Suprapubic skin (tissue), 4 donors: Measurements from ENCODE around the gene CNOT9. TPM values are rescaled to one million over a fixed set of nuclear protein-coding genes. Genes with fewer than 3 reads are reported as not detected.

ENCODE experiments used
- DNase-seq, 2 donors: peaks; one replicate each; pipeline ENCODE4 v3.0.0-alpha.2; 2019; ENCODE audit warnings: low spot score in 2 of 2
- H3K27ac ChIP-seq: fragments of 200-600 bp; sonication (generic); one replicate; pipeline ENCODE4 v1.5.1; 2019
- H3K27me3 ChIP-seq: fragments of 200-600 bp; sonication (generic); one replicate; pipeline ENCODE4 v1.5.1; 2019
- H3K36me3 ChIP-seq: fragments of 200-600 bp; sonication (generic); one replicate; pipeline ENCODE4 v1.5.1; 2019
- H3K4me1 ChIP-seq: fragments of 200-600 bp; sonication (generic); one replicate; pipeline ENCODE4 v1.5.1; 2019
- H3K4me3 ChIP-seq: fragments of 200-600 bp; sonication (generic); one replicate; pipeline ENCODE4 v1.5.1; 2019; ENCODE audit warnings: mild to moderate bottlenecking
- H3K9me3 ChIP-seq: fragments of 200-600 bp; sonication (generic); one replicate; pipeline ENCODE4 v1.5.1; 2019
- EP300 ChIP-seq: sonication (generic); formaldehyde crosslinking; IDR thresholded peaks from one replicate; pipeline ENCODE4 v1.6.1; 2017; ENCODE audit warnings: antibody characterized with exemption
- POLR2A ChIP-seq, 2 donors: fragments of 450-650 bp; IDR thresholded peaks; one replicate each; pipeline ENCODE4 v1.6.1; 2017; ENCODE audit warnings: antibody characterized with exemption in 2 of 2, mild to moderate bottlenecking in 2 of 2, moderate library complexity in 2 of 2
- POLR2AphosphoS5 ChIP-seq, 3 donors: sonication (generic); formaldehyde crosslinking; IDR thresholded peaks; one replicate each; pipeline ENCODE4 v1.6.1; 2017; ENCODE audit warnings: antibody characterized with exemption in 3 of 3
- WGBS: methylation state at CpG from one replicate; pipeline ENCODE4 v1.1.5; 2018; 5-methylcytosine and 5-hydroxymethylcytosine counted together
- total RNA-seq, 4 donors: library from RNA; depleted of rRNA; stranded (reverse); fragments of >200 nt; gene quantifications; one replicate each; pipeline ENCODE4 v1.1.0, GENCODE V29; 2016
- TF ChIP-seq, protein P1 (sequence below), 2 donors: fragments of 200-600 bp in 1 of 2; fragments of 450-650 bp in 1 of 2; sonication (generic) in 1 of 2; IDR thresholded peaks; one replicate each; pipeline ENCODE4 v1.5.1; 2016 to 2019; ENCODE audit warnings: antibody characterized with exemption in 2 of 2, mild to moderate bottlenecking in 1 of 2, moderate library complexity in 1 of 2

Gene CNOT9
- total RNA-seq, 4 donors from 2014 or later: 41.9 to 77.6 (median 46.7) TPM

GRCh38 chr2:218555527-218555926, 13.1 kb upstream of the CNOT9 start:
- Histone ChIP-seq H3K27me3 (no peaks in the 10 kb centered on the region), H3K9me3 (no peaks in the 10 kb centered on the region), H3K27ac (no peak overlapping the region), H3K4me1 (no peaks in the 10 kb centered on the region), H3K36me3 (peaks cover 67% of the 10 kb centered on the region), H3K4me3 (no peak overlapping the region)
- TF ChIP-seq EP300: no peak
- TF ChIP-seq POLR2A (IDR thresholded peaks at IDR 0.05): no peak
- no peak for TF ChIP-seq POLR2AphosphoS5 (IDR thresholded peaks at IDR 0.05)
- TF ChIP-seq, protein P1, sequence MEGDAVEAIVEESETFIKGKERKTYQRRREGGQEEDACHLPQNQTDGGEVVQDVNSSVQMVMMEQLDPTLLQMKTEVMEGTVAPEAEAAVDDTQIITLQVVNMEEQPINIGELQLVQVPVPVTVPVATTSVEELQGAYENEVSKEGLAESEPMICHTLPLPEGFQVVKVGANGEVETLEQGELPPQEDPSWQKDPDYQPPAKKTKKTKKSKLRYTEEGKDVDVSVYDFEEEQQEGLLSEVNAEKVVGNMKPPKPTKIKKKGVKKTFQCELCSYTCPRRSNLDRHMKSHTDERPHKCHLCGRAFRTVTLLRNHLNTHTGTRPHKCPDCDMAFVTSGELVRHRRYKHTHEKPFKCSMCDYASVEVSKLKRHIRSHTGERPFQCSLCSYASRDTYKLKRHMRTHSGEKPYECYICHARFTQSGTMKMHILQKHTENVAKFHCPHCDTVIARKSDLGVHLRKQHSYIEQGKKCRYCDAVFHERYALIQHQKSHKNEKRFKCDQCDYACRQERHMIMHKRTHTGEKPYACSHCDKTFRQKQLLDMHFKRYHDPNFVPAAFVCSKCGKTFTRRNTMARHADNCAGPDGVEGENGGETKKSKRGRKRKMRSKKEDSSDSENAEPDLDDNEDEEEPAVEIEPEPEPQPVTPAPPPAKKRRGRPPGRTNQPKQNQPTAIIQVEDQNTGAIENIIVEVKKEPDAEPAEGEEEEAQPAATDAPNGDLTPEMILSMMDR (IDR thresholded peaks at IDR 0.05): no peak
- DNase-seq: no peak
- 89% methylated on average over 4 of the region's 4 CpGs for WGBS

GRCh38 chr2:218557941-218558340, 10.7 kb upstream of the CNOT9 start:
- 62% methylated on average over 2 of the region's 2 CpGs for WGBS
- H3K4me3 ChIP-seq: no peak overlapping the region
- H3K9me3 ChIP-seq: no peaks in the 10 kb centered on the region
- no peak for DNase-seq
- no peaks in the 10 kb centered on the region for H3K4me1 ChIP-seq
- no peaks in the 10 kb centered on the region for H3K27me3 ChIP-seq
- H3K36me3 ChIP-seq: peaks cover 55% of the 10 kb centered on the region
- TF ChIP-seq EP300: no peak
- TF ChIP-seq, protein P1 (IDR thresholded peaks at IDR 0.05): no peak
- TF ChIP-seq POLR2AphosphoS5 (IDR thresholded peaks at IDR 0.05): no peak
- TF ChIP-seq POLR2A (IDR thresholded peaks at IDR 0.05): no peak
- H3K27ac ChIP-seq: no peak overlapping the region

GRCh38 chr2:218558986-218559385, 9.7 kb upstream of the CNOT9 start:
- H3K4me1 ChIP-seq: no peaks in the 10 kb centered on the region
- DNase-seq: no peak
- peaks cover 46% of the 10 kb centered on the region for H3K36me3 ChIP-seq
- no peaks in the 10 kb centered on the region for H3K9me3 ChIP-seq
- 93% methylated on average over 3 of the region's 3 CpGs for WGBS
- TF ChIP-seq POLR2A (IDR thresholded peaks at IDR 0.05) (no peak), EP300 (no peak), POLR2AphosphoS5 (IDR thresholded peaks at IDR 0.05) (no peak)
- TF ChIP-seq, protein P1 (IDR thresholded peaks at IDR 0.05): no peak
- no peak overlapping the region for H3K4me3 ChIP-seq
- no peaks in the 10 kb centered on the region for H3K27me3 ChIP-seq
- H3K27ac ChIP-seq: no peak overlapping the region

- H3K4me3 ChIP-seq: no peak overlapping the region
- TF ChIP-seq, protein P1 (IDR thresholded peaks at IDR 0.05): no peak
- TF ChIP-seq EP300 (no peak), POLR2A (IDR thresholded peaks at IDR 0.05) (no peak), POLR2AphosphoS5 (IDR thresholded peaks at IDR 0.05) (no peak)
- WGBS: 87% methylated on average over 1 of the region's 1 CpG
- H3K9me3 ChIP-seq: no peaks in the 10 kb centered on the region
- H3K36me3 ChIP-seq: peaks cover 23% of the 10 kb centered on the region
- no peak for DNase-seq
- no peak overlapping the region for H3K27ac ChIP-seq
- no peaks in the 10 kb centered on the region for H3K27me3 ChIP-seq
- H3K4me1 ChIP-seq: peaks cover 11% of the 10 kb centered on the region
Measured at GRCh38 chr2:218564056-218564455, 4.6 kb upstream of the CNOT9 start.

DNA sequence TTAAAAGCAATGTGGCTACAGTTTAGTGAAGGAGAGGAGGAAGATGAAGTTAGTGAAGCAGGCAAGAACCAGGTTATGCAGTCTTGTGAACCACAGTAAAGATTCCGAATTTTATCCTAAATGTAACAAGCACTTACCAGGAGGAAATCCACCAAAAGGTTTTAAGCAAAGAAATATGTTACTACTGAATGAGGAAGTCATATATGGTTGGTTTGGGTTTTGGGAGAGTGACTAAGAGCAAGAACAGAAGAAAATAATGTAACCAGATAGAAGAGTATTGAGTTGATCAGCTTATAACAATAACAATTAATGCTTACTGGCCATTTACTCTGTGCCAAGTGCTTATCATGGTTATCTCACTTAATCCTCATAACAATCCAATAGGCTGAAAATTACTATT, 2.3 kb upstream of the CNOT9 start:
- Histone ChIP-seq H3K9me3 (no peaks in the 10 kb centered on the region), H3K27me3 (no peaks in the 10 kb centered on the region), H3K27ac (no peak overlapping the region), H3K36me3 (peaks cover 3% of the 10 kb centered on the region), H3K4me1 (peaks cover 33% of the 10 kb centered on the region), H3K4me3 (no peak overlapping the region)
- TF ChIP-seq EP300: no peak
- no peak for TF ChIP-seq POLR2A (IDR thresholded peaks at IDR 0.05)
- TF ChIP-seq POLR2AphosphoS5 (IDR thresholded peaks at IDR 0.05): no peak
- TF ChIP-seq, protein P1 (IDR thresholded peaks at IDR 0.05): no peak
- WGBS: 74% methylated on average over 1 of the region's 1 CpG
- no peak for DNase-seq
